WERI-Rb-1 (cell line): Measurements from ENCODE around the gene CD63.

Experiments used
- DNase-seq: peaks from one replicate; pipeline ENCODE4 v3.0.0-alpha.2; 2020
- H3K27ac ChIP-seq: fragments of 250-450 bp; sonication (Bioruptor Pico); 2 replicates; pipeline ENCODE4 v1.5.1; 2020; ENCODE audit warnings: mild to moderate bottlenecking, moderate library complexity
- H3K27me3 ChIP-seq: fragments of 250-450 bp; sonication (Bioruptor Pico); 2 replicates; pipeline ENCODE4 v1.5.1; 2021; ENCODE audit warnings: mild to moderate bottlenecking, low read depth, moderate library complexity; ENCODE audit not compliant: insufficient read depth, severe bottlenecking
- H3K36me3 ChIP-seq: fragments of 250-450 bp; sonication (Bioruptor Pico); 2 replicates; pipeline ENCODE4 v1.5.1; 2020; ENCODE audit warnings: mild to moderate bottlenecking, moderate library complexity
- H3K4me3 ChIP-seq: 2 replicates; pipeline ENCODE4 v1.5.1; 2011; ENCODE audit warnings: low read depth, mild to moderate bottlenecking, control low read depth, low read length
- H3K9me3 ChIP-seq: fragments of 250-450 bp; sonication (Bioruptor Pico); 2 replicates; pipeline ENCODE4 v1.5.1; 2021; ENCODE audit warnings: mild to moderate bottlenecking, moderate library complexity; ENCODE audit not compliant: severe bottlenecking
- CTCF ChIP-seq: IDR thresholded peaks from 2 replicates; pipeline ENCODE4 v1.5.1; 2011; ENCODE audit warnings: low read depth, mild to moderate bottlenecking, control low read depth, inconsistent platforms, low read length

Gene CD63

GRCh38 chr12:55682087-55682796, 46.6 kb downstream of the CD63 start:
- DNase-seq = no peak
- Histone ChIP-seq H3K4me3 (peak overlapping the region; percentile 41), H3K9me3 (no peaks in the 10 kb centered on the region), H3K27ac (no peak overlapping the region), H3K36me3 (no peaks in the 10 kb centered on the region), H3K27me3 (no peaks in the 10 kb centered on the region)
- no peak for TF ChIP-seq CTCF

- no peaks in the 10 kb centered on the region for H3K9me3 ChIP-seq
- peak; percentile 60 for TF ChIP-seq CTCF
- peak overlapping the region; percentile 41 for H3K4me3 ChIP-seq
- no peaks in the 10 kb centered on the region for H3K27me3 ChIP-seq
- H3K27ac ChIP-seq = no peak overlapping the region
- H3K36me3 ChIP-seq = no peaks in the 10 kb centered on the region
- peak; percentile 69 for DNase-seq
These were observed 47.4 kb downstream of the CD63 start for GRCh38 chr12:55681142-55682077.

- no peak overlapping the region for H3K4me3 ChIP-seq
These were observed 49.1 kb downstream of the CD63 start for GRCh38 chr12:55679691-55680090.

GRCh38 chr12:55676707-55677106, 52.1 kb downstream of the CD63 start:
- no peaks in the 10 kb centered on the region for H3K36me3 ChIP-seq
- H3K9me3 ChIP-seq = no peaks in the 10 kb centered on the region
- no peaks in the 10 kb centered on the region for H3K27me3 ChIP-seq
- no peak overlapping the region for H3K27ac ChIP-seq
- DNase-seq = no peak
- no peak overlapping the region for H3K4me3 ChIP-seq
- TF ChIP-seq CTCF = no peak

More at GRCh38 chr12:55679691-55680090, 49.1 kb downstream of the CD63 start:
- TF ChIP-seq CTCF = no peak
- Histone ChIP-seq H3K27me3 (no peaks in the 10 kb centered on the region), H3K36me3 (no peaks in the 10 kb centered on the region), H3K9me3 (no peaks in the 10 kb centered on the region), H3K27ac (no peak overlapping the region)
- DNase-seq = no peak

GRCh38 chr12:55675666-55676065, 53.1 kb downstream of the CD63 start:
- H3K36me3 ChIP-seq = no peaks in the 10 kb centered on the region
- no peaks in the 10 kb centered on the region for H3K9me3 ChIP-seq
- no peak for TF ChIP-seq CTCF
- no peaks in the 10 kb centered on the region for H3K27me3 ChIP-seq
- H3K27ac ChIP-seq = no peak overlapping the region
- no peak overlapping the region for H3K4me3 ChIP-seq
- DNase-seq = no peak
